Activated CD4-positive, alpha-beta T cell treated with anti-CD3 and anti-CD28 coated beads for 1 hour (primary cell): ENCODE data around the gene TRPC5OS.

Source experiments
- DNase-seq: peaks from one replicate; pipeline ENCODE4 v3.0.0-alpha.2; 2020

TRPC5OS gene

GRCh38 chrX:111875881-111876280, at the start of gene TRPC5OS:
Gene TRPC5OS (plus strand): TSS chrX:111876181. CDS start chrX:111901850, 25,669 bp downstream.
- no peak for DNase-seq

- DNase-seq, result no peak
Observed at GRCh38 chrX:111829345-111829744, 46.6 kb upstream of the TRPC5OS start.

- DNase-seq, result no peak
Observed at GRCh38 chrX:111830571-111830970, 45.4 kb upstream of the TRPC5OS start.

GRCh38 chrX:111831343-111831742, 44.6 kb upstream of the TRPC5OS start:
- DNase-seq, result no peak

GRCh38 chrX:111837197-111837596, 38.8 kb upstream of the TRPC5OS start:
- DNase-seq, result no peak

- no peak for DNase-seq
Observed at GRCh38 chrX:111847491-111848133, 28.4 kb upstream of the TRPC5OS start.

- no peak for DNase-seq
Observed at GRCh38 chrX:111848541-111848940, 27.4 kb upstream of the TRPC5OS start.

GRCh38 chrX:111850975-111851374, 25.0 kb upstream of the TRPC5OS start:
- DNase-seq, result no peak

- no peak for DNase-seq
Observed at GRCh38 chrX:111854556-111855490, 21.2 kb upstream of the TRPC5OS start.

- no peak for DNase-seq
Observed at GRCh38 chrX:111857534-111858060, 18.4 kb upstream of the TRPC5OS start.

- DNase-seq, result no peak
Observed at GRCh38 chrX:111861605-111862004, 14.4 kb upstream of the TRPC5OS start.

GRCh38 chrX:111867236-111867635, 8.7 kb upstream of the TRPC5OS start:
- DNase-seq, result no peak

- no peak for DNase-seq
Observed at GRCh38 chrX:111868726-111869638, 7.0 kb upstream of the TRPC5OS start.

GRCh38 chrX:111869639-111870034, 6.3 kb upstream of the TRPC5OS start:
- no peak for DNase-seq

- no peak for DNase-seq
Observed at GRCh38 chrX:111874241-111874640, 1.7 kb upstream of the TRPC5OS start.

GRCh38 chrX:111876646-111877045, 665 bp downstream of the TRPC5OS start:
- DNase-seq, result no peak

- no peak for DNase-seq
Observed at GRCh38 chrX:111877681-111878080, 1.7 kb downstream of the TRPC5OS start.

- no peak for DNase-seq
Observed at GRCh38 chrX:111880735-111881134, 4.8 kb downstream of the TRPC5OS start.

GRCh38 chrX:111881715-111882114, 5.7 kb downstream of the TRPC5OS start:
- no peak for DNase-seq

- DNase-seq, result no peak
Observed at GRCh38 chrX:111886678-111887077, 10.7 kb downstream of the TRPC5OS start.

GRCh38 chrX:111888600-111888999, 12.6 kb downstream of the TRPC5OS start:
- no peak for DNase-seq

- DNase-seq, result no peak
Observed at GRCh38 chrX:111892375-111892774, 16.4 kb downstream of the TRPC5OS start.

- no peak for DNase-seq
Observed at GRCh38 chrX:111896148-111896547, 20.2 kb downstream of the TRPC5OS start.
